ENCODE measurements around the gene PEX5L. TPM values are rescaled to one million over a fixed set of nuclear protein-coding genes. Genes with fewer than 3 reads are reported as not detected.
"Not testable (repeated sequence)": the region's sequence is repeated elsewhere in the genome, so short reads cannot be mapped to it uniquely, and the experiment has no call there.

PEX5L gene
- total RNA-seq, 4 donors from 2014 or later, result 29.1 to 36.5 (median 32.3) TPM

GRCh38 chr3:179797192-179797591, 239.5 kb downstream of the PEX5L start:
- TF ChIP-seq POLR2A (IDR thresholded peaks at IDR 0.05) (no peak), EP300 (IDR thresholded peaks at IDR 0.05) (no peak), CTCF (IDR thresholded peaks at IDR 0.05) (no peak)
- 74 to 76% methylated on average over 1 of the region's 1 CpG for WGBS, 2 donors
- H3K27me3 ChIP-seq, result no peaks in the 10 kb centered on the region
- no peaks in the 10 kb centered on the region for H3K9me3 ChIP-seq
- H3K4me3 ChIP-seq, result no peak overlapping the region
- peaks cover 0 to 9% (median 0%) of the 10 kb centered on the region in 4 donors for H3K4me1 ChIP-seq
- no peak for DNase-seq (ENCODE audit: low spot score in 2 of 2)
- no peak overlapping the region for H3K27ac ChIP-seq
- no peaks in the 10 kb centered on the region for H3K36me3 ChIP-seq

GRCh38 chr3:179796421-179796820, 240.3 kb downstream of the PEX5L start:
- no peak for DNase-seq (ENCODE audit: low spot score in 2 of 2)
- H3K27ac ChIP-seq, result no peak overlapping the region
- no peaks in the 10 kb centered on the region for H3K36me3 ChIP-seq
- peaks cover 0 to 9% (median 0%) of the 10 kb centered on the region in 4 donors for H3K4me1 ChIP-seq
- 50 to 51% methylated on average over 4 of the region's 4 CpGs for WGBS, 2 donors
- no peak overlapping the region for H3K4me3 ChIP-seq
- no peak for TF ChIP-seq EP300 (IDR thresholded peaks at IDR 0.05)
- TF ChIP-seq POLR2A (IDR thresholded peaks at IDR 0.05), result no peak
- no peak for TF ChIP-seq CTCF (IDR thresholded peaks at IDR 0.05)
- H3K9me3 ChIP-seq, result no peaks in the 10 kb centered on the region
- H3K27me3 ChIP-seq, result no peaks in the 10 kb centered on the region

- Histone ChIP-seq H3K27me3 (no peaks in the 10 kb centered on the region), H3K27ac (no peak overlapping the region)
- 59 to 77% methylated on average over 4 of the region's 4 CpGs for WGBS, 2 donors
Observed at GRCh38 chr3:179794355-179794754, 242.4 kb downstream of the PEX5L start.

GRCh38 chr3:179791793-179792192, 244.9 kb downstream of the PEX5L start:
- Histone ChIP-seq H3K4me3 (no peak overlapping the region), H3K27me3 (no peaks in the 10 kb centered on the region), H3K4me1 (no peaks in the 10 kb centered on the region), H3K27ac (no peak overlapping the region), H3K9me3 (no peaks in the 10 kb centered on the region), H3K36me3 (peaks cover 0 to 28% (median 0%) of the 10 kb centered on the region in 3 donors)
- DNase-seq (ENCODE audit: low spot score in 2 of 2), result no peak
- TF ChIP-seq EP300 (IDR thresholded peaks at IDR 0.05), result no peak
- no peak for TF ChIP-seq POLR2A (IDR thresholded peaks at IDR 0.05)
- TF ChIP-seq CTCF (IDR thresholded peaks at IDR 0.05), result no peak
- WGBS, 2 donors, result 93 to 94% methylated on average over 3 of the region's 3 CpGs

More at GRCh38 chr3:179794355-179794754, 242.4 kb downstream of the PEX5L start:
- H3K4me3 ChIP-seq, result no peak overlapping the region
- peaks cover 0 to 8% (median 0%) of the 10 kb centered on the region in 3 donors for H3K36me3 ChIP-seq
- no peak for TF ChIP-seq POLR2A (IDR thresholded peaks at IDR 0.05)
- TF ChIP-seq EP300 (IDR thresholded peaks at IDR 0.05), result no peak
- TF ChIP-seq CTCF (IDR thresholded peaks at IDR 0.05), result no peak
- no peak for DNase-seq (ENCODE audit: low spot score in 2 of 2)
- no peaks in the 10 kb centered on the region for H3K9me3 ChIP-seq
- H3K4me1 ChIP-seq, result no peaks in the 10 kb centered on the region

GRCh38 chr3:179788996-179789395, 247.7 kb downstream of the PEX5L start:
- no peak overlapping the region for H3K27ac ChIP-seq
- H3K4me3 ChIP-seq, result no peak overlapping the region
- TF ChIP-seq EP300 (IDR thresholded peaks at IDR 0.05) (no peak), POLR2A (IDR thresholded peaks at IDR 0.05) (no peak), CTCF (IDR thresholded peaks at IDR 0.05) (no peak)
- H3K36me3 ChIP-seq, result peaks cover 0 to 47% (median 0%) of the 10 kb centered on the region in 3 donors
- no peak for DNase-seq (ENCODE audit: low spot score in 2 of 2)
- WGBS, 2 donors, result 95 to 100% methylated on average over 1 of the region's 1 CpG
- no peaks in the 10 kb centered on the region for H3K4me1 ChIP-seq
- H3K9me3 ChIP-seq, result no peaks in the 10 kb centered on the region
- no peaks in the 10 kb centered on the region for H3K27me3 ChIP-seq

GRCh38 chr3:179782841-179783240, 253.9 kb downstream of the PEX5L start:
- 94 to 96% methylated on average over 5 of the region's 5 CpGs for WGBS, 2 donors

More at GRCh38 chr3:179782841-179783240, 253.9 kb downstream of the PEX5L start:
- H3K9me3 ChIP-seq; DNase-seq (ENCODE audit: low spot score in 2 of 2); H3K4me1 ChIP-seq; H3K4me3 ChIP-seq; H3K27ac ChIP-seq; H3K27me3 ChIP-seq: not testable (repeated sequence)
- H3K36me3 ChIP-seq, result peaks cover 0 to 76% (median 0%) of the 10 kb centered on the region in 3 donors

All from tibial nerve (tissue), 4 donors.